DLD1 (cell line): ENCODE data around the gene GMEB2.
"Not testable (repeated sequence)": the region's sequence is repeated elsewhere in the genome, so short reads cannot be mapped to it uniquely, and the experiment has no call there.

Experiments used
- in situ Hi-C: cut with HindIII; loops from 2 replicates; pipeline ENCODE4 v1.10.0; 2017; ENCODE audit warnings: low sequenced_read_pairs

GMEB2 gene

DNA sequence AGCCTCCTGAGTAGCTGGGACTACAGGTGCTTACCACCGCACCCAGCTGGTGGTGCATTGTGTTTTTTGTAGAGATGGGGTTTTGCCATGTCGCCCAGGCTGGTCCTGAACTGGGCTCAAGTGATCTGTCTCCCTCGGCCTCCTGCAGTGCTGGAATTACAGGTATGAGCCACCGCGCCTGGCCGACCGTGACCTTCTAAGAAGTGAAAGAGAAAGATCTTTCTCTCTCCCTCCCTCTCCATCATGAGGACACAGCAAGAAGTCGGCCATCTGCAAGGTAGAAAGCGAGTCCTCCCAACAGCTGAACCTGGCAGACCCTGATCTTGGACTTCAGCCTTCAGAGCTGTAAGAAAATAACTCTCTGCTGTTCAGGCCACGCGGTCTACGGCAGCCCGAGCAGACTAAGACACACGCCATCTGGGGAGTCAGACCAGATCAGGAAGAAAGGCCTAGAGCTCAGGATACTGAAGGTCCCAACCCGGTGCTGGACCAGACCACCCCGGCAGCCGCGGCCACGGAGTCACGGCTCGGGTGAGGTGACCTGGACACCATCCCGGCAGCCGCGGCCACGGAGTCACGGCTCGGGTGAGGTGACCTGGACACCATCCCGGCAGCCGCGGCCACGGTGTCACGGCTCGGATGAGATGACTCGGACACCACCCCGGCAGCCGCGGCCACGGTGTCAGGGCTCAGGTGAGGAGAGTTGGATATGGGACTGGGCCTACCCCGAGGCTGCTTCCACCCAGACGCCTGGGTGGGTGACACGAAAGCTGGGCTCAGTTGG, 9.6 kb downstream of the GMEB2 start:
- in situ Hi-C loops, result no loop called here

DNA sequence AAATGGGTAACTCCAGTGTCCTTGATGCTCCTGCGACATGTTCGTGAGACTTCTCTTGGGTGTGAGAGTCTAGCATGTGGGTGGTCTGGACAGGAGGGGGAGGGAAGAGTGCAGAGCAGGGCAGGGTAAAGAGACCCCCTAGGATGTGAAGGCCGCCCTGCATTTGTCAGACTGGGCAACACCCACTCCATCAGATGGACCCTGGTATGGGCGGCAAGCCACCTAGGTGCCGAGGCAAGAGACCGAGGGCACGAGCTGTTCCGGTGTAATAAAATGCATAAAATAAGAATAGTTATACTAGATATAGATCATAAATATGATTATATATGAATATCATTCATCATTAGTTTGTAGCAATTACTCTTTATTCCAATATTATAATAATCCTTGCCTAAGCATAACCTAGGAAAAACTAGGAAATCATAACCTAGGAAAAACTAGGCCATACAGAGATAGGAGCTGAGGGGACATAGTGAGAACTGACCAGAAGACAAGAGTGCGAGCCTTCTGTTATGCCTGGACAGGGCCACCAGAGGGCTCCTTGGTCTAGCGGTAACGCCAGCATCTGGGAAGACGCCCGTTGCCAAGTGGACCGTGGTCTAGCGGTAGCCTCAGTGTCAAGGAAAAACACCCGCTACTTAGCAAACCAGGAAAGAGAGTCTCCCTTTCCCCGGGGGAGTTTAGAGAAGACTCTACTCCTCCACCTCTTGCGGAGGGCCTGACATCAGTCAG, 12.9 kb downstream of the GMEB2 start:
- in situ Hi-C loops, result not testable (repeated sequence)

DNA sequence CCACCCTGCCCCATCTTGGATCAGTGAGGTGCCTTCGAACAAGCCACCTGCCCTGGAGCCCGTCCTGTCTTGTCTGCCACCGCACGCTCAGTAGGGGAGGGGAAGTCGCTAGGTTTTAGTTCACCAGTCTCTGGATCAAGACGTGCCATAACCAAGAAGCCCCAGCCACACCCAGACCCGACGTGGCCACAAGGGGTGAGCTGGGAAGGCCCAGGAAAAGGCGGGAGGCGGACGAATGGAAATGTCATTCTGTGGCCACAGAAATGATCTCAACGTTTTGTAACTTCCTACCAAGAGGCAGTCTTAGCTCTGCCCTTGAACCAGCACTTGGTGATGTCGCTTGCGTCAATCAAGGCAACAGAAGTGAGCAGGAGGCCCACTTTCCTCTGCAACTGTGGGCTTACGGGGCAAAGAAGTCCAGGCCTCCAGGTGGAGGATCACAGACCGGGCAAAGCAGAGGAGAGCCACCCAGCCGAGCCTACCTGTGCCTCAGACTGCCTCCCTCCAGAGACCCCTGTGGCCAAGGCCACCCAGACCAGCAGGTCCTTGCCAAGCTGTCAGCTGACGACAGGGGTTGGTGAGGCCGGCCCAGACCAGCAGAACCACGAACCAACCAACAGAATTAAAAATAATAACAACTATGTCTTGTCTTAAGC, 14.5 kb downstream of the GMEB2 start:
- in situ Hi-C loops, result no loop called here

DNA sequence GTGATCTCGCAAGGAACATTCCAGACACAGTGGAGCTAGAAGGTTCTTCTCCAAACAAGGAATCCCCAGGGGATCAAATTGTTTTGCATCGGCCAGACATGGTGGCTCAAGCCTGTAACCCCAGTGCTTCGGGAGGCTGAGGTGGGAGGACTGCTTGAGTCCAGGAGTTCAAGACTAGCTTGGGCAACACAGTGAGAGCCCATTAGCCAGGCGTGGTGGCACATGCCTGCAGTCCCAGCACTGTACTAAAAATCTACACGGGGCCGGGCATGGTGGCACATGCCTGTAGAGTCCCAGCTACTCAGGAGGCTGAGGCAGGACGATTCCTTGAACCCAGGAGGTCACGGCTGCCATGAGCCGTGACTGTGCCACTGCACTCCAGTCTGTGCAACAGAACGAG, 15.3 kb downstream of the GMEB2 start:
- in situ Hi-C loops, result no loop called here

DNA sequence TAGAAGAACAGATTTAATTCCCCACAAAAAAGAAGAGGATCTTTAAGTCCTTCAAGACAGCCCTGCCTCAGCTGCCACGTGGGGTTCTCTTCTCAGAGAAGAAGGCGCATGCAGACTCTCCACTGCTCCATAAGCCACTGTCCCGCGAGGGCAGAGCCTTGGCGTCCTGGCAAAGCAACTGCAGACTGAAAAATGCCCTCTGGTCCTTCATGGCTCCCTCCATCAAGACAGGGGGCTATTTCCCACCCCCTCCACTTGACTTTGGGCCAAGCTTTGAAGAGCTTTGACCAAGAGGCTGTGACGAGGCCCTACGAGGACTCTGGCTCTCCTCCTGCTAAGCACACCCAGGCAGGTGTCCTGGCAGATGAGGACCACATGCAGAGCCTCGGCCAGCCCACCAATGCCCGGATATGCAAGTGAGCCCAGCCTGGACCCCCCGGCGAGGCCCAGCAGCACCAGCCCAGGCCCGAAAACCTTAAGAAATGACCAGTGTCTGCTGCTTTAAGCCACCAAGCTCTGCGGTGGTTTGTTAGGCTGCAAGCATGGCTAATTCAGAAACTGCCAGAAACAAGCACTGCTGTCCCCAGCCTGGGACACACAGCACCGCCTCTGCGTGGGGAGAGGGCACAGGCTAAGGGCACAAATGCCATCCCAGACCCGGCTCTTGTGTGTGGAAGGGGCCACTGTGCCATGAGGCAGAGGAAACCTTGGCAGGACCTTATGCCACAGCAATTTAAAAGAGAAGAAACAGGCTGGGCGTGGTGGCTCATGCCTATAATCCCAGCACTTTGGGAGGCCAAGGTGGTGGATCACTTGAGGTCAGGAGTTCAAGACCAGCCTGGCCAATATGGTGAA, 16.1 kb downstream of the GMEB2 start:
- in situ Hi-C loops, result no loop called here

DNA sequence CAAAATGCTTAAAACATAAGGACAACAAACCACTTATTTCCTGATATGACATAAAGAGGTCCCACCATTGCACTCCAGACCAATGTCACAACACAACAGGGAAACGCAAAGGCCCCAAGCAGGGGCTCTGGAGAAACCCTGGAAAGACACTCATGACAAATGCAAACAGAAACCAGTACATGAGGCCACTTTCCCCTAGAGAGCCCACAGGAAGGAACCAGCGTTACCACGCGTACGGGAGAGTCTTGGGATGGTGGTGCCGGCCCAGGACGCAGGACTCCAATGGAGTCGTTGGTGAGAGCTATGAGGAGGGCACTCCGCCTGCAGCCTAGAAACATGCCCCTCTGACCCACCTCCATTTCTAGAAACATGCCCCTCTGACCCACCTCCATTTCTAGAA, 20.2 kb downstream of the GMEB2 start:
- in situ Hi-C loops, result no loop called here

DNA sequence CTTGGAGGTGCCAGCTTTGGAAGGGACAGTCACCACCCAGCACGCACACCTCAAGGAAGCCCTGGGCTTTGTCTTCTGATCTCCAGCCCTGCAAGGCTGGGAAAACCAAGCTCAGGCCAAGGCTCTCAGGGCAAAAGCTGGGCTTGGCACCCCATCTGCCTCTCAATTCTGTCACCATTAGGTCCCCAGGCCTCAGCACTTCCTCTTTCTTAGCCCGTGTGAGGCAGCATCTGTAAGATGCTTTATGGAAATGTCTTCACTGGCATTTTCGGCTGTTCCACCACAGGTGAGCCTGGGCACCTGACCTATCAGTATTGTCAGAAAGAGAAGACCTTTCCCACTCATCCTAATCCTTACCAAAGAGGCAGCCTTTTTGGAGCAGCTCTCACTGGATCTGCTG, 24.6 kb downstream of the GMEB2 start:
- in situ Hi-C loops, result no loop called here

DNA sequence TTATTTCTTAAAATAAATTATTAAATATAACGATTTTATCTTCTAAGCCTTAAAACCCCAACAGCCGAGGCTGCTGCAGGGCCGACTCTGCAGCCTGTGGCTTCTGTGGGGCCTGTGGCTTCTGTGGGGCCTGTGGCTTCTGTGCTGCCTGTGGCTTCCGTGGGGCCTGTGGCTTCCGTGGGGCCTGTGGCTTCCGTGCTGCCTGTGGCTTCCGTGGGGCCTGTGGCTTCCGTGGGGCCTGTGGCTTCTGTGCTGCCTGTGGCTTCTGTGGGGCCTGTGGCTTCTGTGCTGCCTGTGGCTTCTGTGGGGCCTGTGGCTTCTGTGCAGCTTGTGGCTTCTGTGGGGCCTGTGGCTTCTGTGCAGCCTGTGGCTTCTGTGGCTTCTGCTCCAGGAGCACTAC, 25.2 kb downstream of the GMEB2 start:
- in situ Hi-C loops, result not testable (repeated sequence)

DNA sequence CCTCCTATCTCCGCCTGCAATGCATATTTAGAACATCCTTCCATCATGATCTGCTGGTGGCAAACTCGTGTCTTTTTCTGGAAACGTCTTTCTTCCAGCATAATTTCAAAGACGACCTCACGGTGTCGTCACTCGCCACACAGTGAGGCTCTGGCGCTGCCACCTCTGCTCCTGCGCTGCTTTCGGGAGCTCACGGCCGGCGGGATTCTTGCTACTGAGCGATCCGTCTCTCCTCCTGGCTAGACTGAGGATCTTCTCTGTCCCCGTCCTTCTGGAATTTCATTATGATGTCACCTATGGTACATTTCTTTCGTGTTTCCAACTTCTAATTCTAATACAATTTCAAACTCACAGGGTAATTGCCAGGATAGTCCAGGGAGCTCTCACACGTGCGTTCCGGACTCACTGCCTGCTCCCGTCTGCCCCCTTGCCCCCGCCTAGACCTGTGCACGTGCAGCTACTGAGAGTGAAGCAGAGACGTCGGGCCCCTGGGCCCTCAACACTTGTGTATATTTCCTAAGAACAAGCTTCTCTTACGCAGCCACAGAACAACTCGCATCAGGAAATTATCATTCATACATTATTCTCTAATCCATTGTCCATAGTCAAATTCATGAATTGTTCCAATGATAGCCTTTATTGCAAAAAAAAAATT, 27.4 kb downstream of the GMEB2 start:
- in situ Hi-C loops, result no loop called here

DNA sequence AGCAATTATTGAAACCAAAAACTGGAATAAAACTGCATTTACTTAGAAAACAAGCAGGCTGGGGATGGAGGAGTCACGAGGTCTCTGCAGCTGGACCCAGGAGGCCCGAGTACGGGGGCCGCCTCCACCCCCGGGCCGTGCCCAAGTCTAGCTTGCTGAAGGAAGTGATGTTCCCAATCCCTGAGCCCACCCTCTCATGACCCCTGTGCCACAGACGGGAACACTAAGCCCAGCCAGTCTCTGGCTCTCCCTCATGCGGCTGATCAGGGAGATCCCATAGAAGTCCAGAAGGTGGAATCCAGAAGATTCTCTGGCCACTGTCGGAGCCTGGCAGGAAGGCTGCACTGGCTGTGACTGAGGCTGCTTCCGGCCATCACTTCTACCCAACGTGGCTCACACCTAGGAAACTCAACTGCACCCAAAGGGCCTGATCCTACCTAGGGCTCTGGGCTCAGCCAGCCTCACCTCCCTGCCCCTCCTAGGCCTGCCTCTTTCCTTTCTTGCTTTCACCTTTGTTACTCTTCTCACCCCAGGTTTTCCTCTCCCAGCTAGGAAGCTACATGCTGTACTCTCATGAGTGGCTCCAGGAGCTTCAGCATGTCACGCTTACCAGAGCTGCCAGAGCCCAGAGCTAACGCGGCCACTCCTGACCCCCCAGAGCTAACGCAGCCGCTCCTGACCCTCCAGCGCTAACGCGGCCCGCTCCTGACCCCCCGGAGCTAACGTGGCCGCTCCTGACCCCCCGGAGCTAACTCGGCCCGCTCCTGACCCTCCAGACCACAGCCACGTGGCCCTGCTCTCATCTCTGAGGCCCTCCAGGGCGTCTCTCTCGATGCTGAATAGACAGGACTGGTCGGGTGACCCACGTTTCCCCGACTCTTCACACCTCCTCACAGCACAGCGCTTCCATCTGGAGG, 28.2 kb downstream of the GMEB2 start:
- in situ Hi-C loops, result no loop called here

DNA sequence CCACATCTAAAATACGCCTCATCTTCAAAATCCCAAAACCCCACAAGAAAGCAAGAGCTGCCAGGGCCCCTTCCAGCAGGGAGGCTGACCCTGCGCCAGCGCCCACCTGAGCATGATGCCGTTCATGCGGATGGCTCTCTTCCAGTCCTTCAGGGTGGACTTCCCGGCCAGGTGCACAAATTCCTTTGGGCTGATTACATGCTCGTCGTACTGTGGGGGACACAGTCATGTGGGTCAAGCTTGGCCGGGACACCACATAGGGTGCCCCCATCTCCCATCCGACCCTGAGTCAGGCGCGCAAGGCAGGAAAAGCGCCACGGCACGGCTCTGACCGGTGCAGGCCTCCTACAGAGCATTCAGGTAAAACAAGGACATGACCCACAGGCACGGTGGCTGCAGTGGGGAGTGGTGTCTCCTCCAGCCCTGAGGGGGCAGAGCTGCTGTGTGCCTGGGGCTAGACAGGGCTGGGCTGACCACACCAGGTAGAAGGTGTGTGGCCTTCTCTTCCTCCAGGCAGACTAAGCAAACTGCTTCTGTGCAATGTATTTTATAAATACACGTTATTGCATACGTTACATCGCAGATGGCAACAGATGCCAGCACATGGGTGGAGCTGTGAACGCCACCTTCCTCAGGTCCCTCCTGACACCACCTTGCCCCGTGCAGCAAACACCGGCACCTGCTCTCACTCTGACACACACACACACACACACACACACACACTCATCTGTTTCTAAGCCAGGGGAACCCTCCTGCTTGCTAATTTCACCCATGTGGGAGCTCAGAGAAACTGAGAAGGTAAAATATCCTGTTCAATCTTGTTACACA, 29.0 kb downstream of the GMEB2 start:
- in situ Hi-C loops, result no loop called here

DNA sequence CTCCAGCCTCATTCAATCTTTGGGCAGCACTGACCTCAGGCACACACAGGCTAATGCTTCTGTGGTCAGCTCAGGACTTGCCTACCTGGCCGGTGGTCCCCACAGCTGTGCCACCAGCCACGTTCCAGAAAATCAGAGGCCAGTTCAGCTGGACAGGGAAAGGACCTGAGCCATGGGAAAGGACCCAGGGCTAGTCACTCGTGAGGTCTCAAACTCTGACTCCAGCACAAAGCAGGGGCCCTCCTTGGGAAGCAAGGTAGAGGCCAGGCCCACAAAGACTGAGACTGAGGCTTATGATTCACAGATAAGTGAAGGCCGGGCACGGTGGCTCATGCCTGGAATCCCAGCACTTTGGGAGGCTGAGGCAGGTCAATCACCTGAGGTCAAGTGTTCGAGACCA, 30.5 kb downstream of the GMEB2 start:
- in situ Hi-C loops, result no loop called here

DNA sequence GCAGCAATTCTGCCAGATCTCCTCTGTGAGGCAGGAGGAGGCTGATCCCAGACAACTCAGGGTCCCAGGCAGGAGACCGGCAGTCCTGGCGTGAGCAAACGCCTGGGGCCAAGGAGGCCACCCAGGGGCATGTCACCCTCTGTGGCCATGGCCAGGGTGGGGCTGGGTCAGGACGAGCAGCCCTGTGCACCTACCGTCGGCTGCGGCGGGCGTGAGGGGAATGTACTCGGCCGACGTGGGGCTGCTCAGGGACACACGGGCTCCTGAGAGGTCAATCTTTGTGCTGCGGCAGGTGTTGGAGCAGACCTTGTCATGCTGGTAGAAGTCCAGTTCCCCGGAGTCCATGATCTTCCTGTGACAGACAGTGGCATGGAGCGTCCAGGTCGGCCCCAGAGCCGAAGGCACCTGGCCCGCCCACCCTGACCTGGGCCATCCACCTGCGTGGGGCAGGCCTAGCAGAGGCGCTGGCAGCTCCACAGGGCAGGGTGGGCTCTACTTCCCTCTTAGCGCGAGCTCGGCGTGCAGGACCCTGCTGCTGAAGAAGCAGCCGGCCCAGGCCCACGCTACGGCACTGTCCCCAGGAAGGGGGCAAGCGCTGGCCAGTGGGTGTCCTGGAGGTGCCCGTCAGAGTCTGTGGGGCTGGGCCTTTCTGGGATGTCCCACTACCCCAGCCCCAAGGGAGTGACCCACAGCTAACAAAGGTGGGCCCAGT, 31.3 kb downstream of the GMEB2 start:
- in situ Hi-C loops, result no loop called here

DNA sequence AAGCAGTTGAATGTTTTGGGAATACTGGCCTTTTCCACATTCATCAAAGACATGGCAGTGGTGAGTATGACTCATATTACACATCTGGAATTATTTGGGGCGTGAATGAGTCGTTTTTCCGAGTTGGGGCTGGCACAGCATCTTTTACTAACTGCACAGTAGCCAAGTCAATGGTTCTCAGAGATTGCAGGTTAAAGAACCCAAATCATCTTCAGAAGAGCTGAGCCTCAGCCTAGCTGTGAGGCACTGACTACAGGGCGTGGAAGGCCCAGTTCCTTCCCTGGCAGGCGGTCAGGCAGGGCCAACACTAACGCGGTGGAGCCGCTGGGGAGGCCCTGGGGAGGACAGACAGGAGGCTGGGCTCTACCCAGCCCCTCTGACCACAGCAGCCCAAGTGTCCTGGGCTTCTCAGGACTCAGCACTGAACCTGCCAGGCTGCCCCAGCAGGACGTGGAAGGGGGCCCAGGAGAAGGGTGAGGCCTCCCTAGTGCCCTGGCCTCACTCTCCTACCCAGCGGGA, 32.8 kb downstream of the GMEB2 start:
- in situ Hi-C loops, result no loop called here

DNA sequence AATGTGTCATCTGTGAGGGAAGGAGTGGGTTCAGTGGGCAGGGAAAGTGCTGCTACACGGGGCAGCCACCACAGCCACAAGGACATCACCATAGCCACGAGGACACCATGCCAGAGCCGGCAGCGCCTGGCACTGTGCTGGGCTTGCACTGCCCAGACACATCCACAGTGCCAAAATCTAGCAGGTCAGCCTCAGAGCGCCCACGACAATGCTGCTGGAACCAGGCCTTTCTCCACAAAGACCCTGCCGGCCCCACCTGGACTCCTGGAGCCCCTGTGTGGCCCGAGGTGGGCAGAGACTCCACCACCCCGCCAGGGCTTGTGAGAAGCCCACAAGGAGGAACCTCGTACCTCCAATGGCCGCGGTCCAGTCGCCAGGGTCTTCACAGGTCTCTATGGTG, 34.2 kb downstream of the GMEB2 start:
- in situ Hi-C loops, result no loop called here

DNA sequence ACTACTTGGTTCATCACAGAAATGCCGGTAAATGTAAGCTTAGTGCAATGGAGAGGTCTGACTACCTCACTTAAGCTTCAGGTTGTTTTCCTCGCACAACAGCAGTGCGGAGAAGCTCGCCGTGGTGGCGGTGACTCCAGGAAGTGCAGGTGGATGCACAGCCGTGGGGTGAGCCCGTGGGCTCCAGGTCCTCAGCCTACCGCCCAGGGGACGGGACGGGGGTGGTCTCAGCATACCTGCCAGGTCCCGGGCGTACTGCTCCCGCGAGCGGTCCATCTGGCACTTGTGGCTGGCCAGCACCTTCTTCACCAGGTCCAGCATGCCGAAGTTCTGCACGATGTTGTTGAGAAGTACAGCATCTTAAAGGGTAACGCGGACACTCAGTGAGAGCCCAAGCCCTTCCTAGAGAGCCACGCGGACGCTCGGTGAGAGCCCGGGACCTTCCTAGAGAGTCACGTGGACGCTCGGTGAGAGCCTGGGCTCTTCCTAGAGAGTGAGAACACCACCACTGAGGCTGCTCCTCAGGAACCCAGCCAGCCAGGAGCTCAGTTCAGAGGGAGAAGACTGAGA, 35.0 kb downstream of the GMEB2 start:
- in situ Hi-C loops, result no loop called here

DNA sequence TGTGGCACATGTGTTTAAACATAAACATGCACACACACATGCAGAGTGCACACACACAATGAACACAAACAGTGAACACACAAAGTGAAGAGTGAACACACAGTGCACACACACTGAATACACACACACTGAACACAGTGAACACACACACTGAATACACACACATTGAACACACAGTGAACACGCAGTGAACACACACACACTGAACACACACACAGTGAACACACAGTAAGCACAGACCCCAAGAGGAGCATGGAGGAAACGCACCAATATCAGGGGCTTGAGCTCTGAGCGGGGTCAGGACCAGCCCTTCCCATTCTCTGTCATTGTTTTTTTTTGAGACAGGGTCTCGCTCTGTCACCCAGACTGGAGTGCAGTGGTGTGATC, 35.8 kb downstream of the GMEB2 start:
- in situ Hi-C loops, result no loop called here
